Measurements from ENCODE around the gene PDLIM4. TPM values are rescaled to one million over a fixed set of nuclear protein-coding genes. Genes with fewer than 3 reads are reported as not detected.

Gene PDLIM4
- total RNA-seq, 1 donor from 2014 or later: 77.6 TPM

- no peak for DNase-seq (ENCODE audit: low read depth, low spot score)
These were observed 30.3 kb upstream of the PDLIM4 start for GRCh38 chr5:132227235-132227484.

GRCh38 chr5:132227485-132228240, 29.8 kb upstream of the PDLIM4 start, which contains the start of gene P4HA2:
Gene P4HA2 (minus strand): TSS chr5:132227853. CDS start chr5:132218626, 9,227 bp downstream.
- no peak for DNase-seq (ENCODE audit: low read depth, low spot score)

- DNase-seq (ENCODE audit: low read depth, low spot score): no peak
These were observed 29.1 kb upstream of the PDLIM4 start for GRCh38 chr5:132228241-132229035.

- no peak for DNase-seq (ENCODE audit: low read depth, low spot score)
These were observed 28.3 kb upstream of the PDLIM4 start for GRCh38 chr5:132229236-132229635.

GRCh38 chr5:132230871-132231270, 26.6 kb upstream of the PDLIM4 start:
- no peak for DNase-seq (ENCODE audit: low read depth, low spot score)

- DNase-seq (ENCODE audit: low read depth, low spot score): no peak
These were observed 25.0 kb upstream of the PDLIM4 start for GRCh38 chr5:132232465-132232864.

GRCh38 chr5:132233081-132233480, 24.4 kb upstream of the PDLIM4 start:
- no peak for DNase-seq (ENCODE audit: low read depth, low spot score)

- no peak for DNase-seq (ENCODE audit: low read depth, low spot score)
These were observed 23.4 kb upstream of the PDLIM4 start for GRCh38 chr5:132233811-132234683.

- no peak for DNase-seq (ENCODE audit: low read depth, low spot score)
These were observed 22.8 kb upstream of the PDLIM4 start for GRCh38 chr5:132234684-132235062.

GRCh38 chr5:132235340-132235739, 22.2 kb upstream of the PDLIM4 start:
- DNase-seq (ENCODE audit: low read depth, low spot score): no peak

- no peak for DNase-seq (ENCODE audit: low read depth, low spot score)
These were observed 20.4 kb upstream of the PDLIM4 start for GRCh38 chr5:132237141-132237540.

- DNase-seq (ENCODE audit: low read depth, low spot score): no peak
These were observed 19.8 kb upstream of the PDLIM4 start for GRCh38 chr5:132237670-132238069.

- DNase-seq (ENCODE audit: low read depth, low spot score): no peak
These were observed 19.2 kb upstream of the PDLIM4 start for GRCh38 chr5:132238169-132238744.

- no peak for DNase-seq (ENCODE audit: low read depth, low spot score)
These were observed 18.5 kb upstream of the PDLIM4 start for GRCh38 chr5:132238901-132239500.

GRCh38 chr5:132239776-132240175, 17.7 kb upstream of the PDLIM4 start:
- no peak for DNase-seq (ENCODE audit: low read depth, low spot score)

- DNase-seq (ENCODE audit: low read depth, low spot score): no peak
These were observed 14.0 kb upstream of the PDLIM4 start for GRCh38 chr5:132243366-132243977.

GRCh38 chr5:132245593-132245992, 11.9 kb upstream of the PDLIM4 start:
- no peak for DNase-seq (ENCODE audit: low read depth, low spot score)

GRCh38 chr5:132246806-132247205, 10.7 kb upstream of the PDLIM4 start:
- DNase-seq (ENCODE audit: low read depth, low spot score): no peak

- no peak for DNase-seq (ENCODE audit: low read depth, low spot score)
These were observed 6.9 kb upstream of the PDLIM4 start for GRCh38 chr5:132250547-132250946.

GRCh38 chr5:132251220-132251725, 6.2 kb upstream of the PDLIM4 start:
- no peak for DNase-seq (ENCODE audit: low read depth, low spot score)

All from pulmonary artery endothelial cell (primary cell).